Activated T-helper 1 cell treated with anti-CD3 and anti-CD28 coated beads, Interleukin-2, amount 50 U/mL, for 16 hours (primary cell): ENCODE results near the gene KLK7.
"Not testable (repeated sequence)": the region's sequence is repeated elsewhere in the genome, so short reads cannot be mapped to it uniquely, and the experiment has no call there.

Experiments
- DNase-seq, 2 donors: peaks; one replicate each; pipeline ENCODE4 v3.0.0-alpha.2; 2020; ENCODE audit warnings: low read depth in 1 of 2, low spot score in 1 of 2

Gene KLK7

GRCh38 chr19:51012661-51013190 is 29.0 kb upstream of the KLK7 start:
- DNase-seq, result no peak

DNA sequence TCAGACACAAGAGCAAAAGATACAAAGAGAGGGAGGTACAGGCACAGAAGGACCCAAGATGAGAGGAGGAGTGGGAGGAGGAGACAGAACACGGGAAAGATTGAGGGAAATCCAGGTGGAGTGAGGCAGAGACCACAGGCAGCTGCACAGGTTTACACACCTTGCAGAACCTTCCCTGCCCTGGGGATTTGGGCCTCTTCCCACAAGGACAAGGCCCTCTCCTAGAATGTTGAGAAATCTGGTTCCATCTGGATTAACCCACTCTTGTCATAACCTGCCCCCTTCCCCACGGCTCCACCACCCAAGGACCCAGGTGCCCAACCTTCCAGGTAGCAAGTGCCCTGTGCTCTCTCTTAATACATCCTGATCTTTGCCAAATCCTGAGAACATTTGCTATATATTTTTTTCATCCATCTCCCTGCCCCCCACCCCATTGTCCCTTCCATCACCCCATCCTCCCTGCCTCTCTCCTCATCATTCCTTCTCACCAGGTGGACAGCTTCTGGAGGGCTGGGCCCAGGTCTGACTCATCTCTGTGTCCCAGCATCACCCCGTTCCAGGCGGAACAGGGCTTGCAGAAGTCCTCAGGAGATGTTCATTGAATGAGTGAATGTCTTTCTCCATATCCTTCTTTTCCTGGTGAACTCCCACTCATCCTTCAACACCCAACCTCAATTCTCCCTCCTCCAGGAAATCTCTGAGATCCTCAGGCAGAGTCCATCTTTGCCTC is 26.5 kb upstream of the KLK7 start:
- no peak for DNase-seq

DNA sequence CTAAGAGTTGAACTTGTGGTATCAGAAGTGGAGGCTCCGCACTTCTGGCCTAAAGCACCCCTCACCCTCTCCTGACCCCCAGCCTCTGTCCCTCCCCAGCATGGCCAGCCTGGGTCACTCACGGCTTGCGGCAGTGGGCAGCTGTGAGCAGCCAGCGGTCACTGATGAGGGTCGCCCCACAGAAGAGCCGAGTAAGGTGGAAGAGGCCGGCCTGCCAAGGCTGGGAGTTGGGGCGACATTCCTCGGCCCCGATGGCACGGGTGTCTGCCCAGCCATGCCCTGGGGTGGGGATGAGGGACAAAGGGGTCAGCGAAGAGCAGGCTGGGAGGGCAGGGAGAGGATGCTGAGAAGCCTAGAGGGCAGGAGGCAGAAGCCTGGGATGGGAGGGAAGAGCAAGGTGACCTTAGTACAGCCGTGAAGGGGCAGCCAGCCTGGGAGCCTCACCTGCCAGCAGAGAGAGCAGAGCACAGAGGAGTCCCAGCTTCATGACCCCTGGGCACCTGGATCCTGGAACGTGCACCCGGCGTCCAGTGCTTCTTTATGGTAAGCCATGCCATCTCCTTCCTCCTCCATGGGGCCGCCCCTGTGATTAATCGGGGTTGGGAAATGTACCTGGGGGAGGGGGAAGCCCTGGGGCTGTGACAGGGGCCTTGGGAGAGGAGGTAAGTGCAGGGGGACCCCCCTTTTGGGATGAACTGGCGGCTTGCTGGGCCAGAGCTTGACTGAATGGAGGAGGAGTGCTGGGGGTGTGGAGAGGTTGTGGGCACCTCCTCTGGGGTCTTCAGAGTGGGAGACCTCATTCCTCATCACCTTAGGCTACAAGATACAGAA is 25.6 kb upstream of the KLK7 start:
- no peak for DNase-seq

DNA sequence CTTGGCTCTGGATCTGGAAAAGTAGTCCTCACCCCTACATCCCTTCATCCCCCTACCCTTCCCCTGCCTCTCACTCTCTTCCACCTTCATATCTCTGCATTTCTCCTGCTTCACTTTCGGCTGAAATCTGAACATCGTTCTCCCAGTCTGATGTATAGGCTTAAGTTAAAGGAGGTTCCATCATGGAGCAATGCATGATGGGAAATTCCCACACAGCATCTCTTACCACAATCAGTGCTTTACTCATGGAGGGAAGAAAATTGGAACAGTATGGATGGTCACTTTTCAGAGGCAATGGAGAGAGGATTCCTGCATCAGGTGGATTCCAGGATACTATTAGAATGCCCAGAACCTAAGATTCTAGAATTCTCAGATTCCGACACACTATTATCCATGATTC is 23.8 kb upstream of the KLK7 start:
- no peak for DNase-seq

- DNase-seq, result no peak
These were observed 22.7 kb upstream of the KLK7 start for GRCh38 chr19:51006406-51006805.

GRCh38 chr19:51005248-51005647 is 21.5 kb upstream of the KLK7 start:
- DNase-seq, result no peak

DNA sequence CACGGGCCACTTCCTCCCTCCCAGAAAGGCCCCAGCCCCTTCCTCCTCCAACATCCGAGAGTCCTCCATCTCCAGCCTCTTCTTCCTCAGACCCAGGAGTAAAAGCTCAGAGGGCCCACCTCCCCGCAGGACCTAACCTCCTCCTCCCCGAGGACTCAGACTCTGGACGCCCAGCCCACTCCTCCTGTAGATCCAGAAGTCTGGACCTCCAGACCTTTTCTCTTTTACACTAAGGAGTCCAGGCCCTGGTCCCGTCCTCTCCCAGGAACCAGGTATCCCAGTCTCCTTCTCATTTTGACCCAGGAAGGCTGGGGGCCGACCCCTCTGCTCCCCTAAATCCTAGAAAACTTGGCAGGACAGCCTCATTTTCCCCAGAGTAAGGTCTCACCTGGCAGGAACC is 19.6 kb upstream of the KLK7 start:
- DNase-seq, result no peak

GRCh38 chr19:51002542-51003311 is 19.0 kb upstream of the KLK7 start:
- DNase-seq, result no peak

DNA sequence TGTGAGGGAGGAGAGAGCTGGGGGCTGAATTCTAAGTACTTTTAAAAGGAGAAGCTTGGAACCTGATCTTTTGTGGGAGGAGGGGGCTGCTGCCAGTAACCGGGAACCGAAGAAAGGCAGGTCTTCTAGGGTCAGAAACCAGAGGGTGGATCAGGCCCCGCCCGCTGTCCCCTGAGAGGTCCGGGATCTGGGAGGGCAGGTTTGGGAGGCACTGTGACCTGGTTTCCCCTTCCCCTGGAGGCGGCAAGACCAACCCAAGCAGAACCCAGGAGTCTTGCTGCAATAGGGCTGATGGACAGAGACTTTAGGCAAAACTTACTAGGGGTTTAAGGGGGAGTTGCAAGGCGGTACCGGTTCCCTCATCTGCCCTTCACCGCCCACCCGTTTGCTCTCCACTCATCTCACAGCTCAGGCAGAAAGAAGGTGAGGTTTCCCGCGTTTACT is 18.4 kb upstream of the KLK7 start:
- DNase-seq, result no peak

GRCh38 chr19:51001515-51001914 is 17.8 kb upstream of the KLK7 start, which contains the start of gene KLK8:
Gene KLK8, minus strand, starts transcription at chr19:51001604. Its CDS starts 437 bp downstream, at chr19:51001167.
- no peak for DNase-seq

GRCh38 chr19:51000981-51001380 is 17.3 kb upstream of the KLK7 start:
- no peak for DNase-seq

GRCh38 chr19:51000426-51000825 is 16.7 kb upstream of the KLK7 start:
- no peak for DNase-seq

DNA sequence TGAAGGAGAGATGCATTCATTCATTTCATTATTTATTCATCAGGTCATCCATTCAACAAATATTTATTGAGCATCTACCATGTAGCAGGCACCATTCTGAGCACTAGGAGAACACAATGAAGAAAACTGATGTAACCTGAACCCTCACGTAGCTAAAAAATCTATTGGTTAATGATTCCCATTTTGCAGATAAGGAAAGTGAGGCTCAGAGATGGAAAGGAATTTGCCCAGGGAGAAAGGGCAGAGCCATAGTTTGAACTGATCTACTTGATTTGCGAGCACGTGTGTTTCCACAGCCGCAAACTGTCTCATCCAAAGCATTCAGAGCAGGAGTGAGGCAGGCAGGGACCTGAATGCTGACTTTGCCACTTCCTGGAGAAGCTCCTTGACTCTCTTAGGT is 15.0 kb upstream of the KLK7 start:
- no peak for DNase-seq

GRCh38 chr19:50998061-50998460 is 14.3 kb upstream of the KLK7 start:
- no peak for DNase-seq

- no peak for DNase-seq
These were observed 10.4 kb upstream of the KLK7 start for GRCh38 chr19:50994129-50994528.

DNA sequence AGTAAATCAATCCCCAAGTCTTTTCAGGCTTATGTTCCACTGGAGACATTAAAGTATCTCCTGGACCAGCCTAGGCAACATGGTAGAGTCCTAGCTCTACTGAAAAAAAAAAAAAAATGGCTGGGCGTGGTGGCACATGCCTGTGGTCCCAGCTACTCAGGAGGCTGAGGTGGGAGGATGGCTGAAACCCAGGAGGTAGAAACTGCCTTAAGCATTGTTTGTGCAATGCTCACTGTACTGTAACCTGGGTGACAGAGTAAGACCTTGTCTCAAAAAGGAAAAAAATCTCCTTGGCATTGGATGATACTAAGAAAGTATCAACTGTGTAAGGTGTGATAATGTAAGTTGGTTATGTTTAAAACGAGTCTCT is 8.9 kb upstream of the KLK7 start:
- no peak for DNase-seq

- DNase-seq, result not testable (repeated sequence)
These were observed 699 bp upstream of the KLK7 start for GRCh38 chr19:50984416-50984815.

DNA sequence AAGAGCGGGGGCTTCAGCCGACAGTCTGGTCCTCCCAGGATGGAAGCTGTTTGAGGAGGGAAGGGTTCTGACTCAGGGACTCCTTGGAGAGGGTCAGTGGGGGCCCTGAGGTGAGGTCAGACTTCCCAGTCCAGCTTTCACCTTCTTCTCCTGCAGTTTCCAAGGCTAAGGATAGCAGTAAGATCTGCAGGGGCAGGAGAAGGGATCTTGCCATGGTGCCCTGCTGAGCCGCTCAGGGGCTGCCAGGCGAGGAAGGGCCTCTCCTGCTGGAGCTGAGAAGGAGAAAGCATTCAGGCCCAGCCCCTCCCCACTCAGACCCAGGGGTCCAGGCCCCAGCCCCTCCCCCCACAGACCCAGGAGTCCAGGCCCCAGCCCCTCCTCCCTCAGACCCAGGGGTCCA is 1.5 kb downstream of the KLK7 start:
- no peak for DNase-seq

GRCh38 chr19:50981587-50982146 is 2.0 kb downstream of the KLK7 start:
- no peak for DNase-seq

DNA sequence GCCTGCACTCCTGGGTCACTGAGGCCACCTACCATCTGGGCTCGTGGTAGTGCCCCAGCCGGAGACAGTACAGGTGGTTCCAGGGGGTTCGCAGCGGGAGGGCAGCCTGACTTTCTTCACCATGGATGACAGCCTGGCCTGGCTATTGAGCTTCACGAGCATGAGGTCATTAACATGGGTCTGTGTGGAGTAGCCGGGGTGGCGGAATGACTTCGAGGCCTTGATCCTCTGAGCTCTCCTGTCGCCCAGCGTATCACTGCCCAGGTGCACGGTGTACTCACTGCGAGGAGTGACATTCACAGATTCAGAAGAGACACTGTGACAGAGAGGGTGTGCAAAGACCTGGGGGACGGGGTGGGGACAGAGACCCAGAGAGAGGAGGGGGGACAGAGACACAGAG is 3.5 kb downstream of the KLK7 start:
- no peak for DNase-seq

DNA sequence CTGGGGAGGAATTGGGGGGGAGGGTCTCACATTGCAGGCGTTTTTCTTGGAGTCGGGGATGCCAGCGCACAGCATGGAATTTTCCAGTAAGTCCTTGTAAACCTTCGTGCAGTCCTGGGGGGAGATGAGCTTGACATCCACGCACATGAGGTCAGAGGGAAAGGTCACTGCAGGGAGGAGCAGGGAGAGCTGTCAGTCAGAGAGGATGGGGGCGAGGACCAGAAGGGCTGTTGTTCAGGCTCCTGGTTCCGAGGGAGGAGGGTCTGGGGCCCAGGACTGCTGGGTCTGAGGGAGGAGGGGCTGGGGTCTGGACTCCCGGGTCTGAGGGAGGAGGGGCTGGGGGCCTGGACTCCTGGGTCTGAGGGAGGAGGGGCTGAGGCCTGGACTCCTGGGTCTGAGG is 4.0 kb downstream of the KLK7 start:
- no peak for DNase-seq
